ENCODE data around the gene EFL1.

DNA sequence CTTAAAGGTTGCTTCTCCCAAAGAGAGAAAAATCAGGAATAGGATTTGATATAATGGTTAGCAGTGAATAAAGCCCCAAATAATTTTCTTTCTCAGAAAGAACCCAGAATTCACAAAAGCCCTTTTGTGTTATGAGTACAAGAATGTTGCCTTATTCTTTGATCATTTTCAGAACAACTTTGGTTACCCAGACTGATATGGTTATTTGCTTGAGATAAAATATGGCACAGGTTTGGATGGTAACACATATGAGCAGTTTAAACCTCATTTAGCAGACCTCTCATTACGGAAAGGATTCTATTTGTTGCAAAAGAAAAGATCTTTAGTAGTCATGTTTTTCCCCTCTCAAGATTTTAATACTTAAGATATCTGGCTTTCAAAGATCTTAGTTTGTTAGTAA lies 111.9 kb downstream of the EFL1 start:
- TF ChIP-seq, protein P1, sequence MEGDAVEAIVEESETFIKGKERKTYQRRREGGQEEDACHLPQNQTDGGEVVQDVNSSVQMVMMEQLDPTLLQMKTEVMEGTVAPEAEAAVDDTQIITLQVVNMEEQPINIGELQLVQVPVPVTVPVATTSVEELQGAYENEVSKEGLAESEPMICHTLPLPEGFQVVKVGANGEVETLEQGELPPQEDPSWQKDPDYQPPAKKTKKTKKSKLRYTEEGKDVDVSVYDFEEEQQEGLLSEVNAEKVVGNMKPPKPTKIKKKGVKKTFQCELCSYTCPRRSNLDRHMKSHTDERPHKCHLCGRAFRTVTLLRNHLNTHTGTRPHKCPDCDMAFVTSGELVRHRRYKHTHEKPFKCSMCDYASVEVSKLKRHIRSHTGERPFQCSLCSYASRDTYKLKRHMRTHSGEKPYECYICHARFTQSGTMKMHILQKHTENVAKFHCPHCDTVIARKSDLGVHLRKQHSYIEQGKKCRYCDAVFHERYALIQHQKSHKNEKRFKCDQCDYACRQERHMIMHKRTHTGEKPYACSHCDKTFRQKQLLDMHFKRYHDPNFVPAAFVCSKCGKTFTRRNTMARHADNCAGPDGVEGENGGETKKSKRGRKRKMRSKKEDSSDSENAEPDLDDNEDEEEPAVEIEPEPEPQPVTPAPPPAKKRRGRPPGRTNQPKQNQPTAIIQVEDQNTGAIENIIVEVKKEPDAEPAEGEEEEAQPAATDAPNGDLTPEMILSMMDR (IDR thresholded peaks at IDR 0.05): no peak
- TF ChIP-seq POLR2A (IDR thresholded peaks at IDR 0.05): no peak

Data from uterus (tissue), 2 donors.